ENCODE results near the gene TSHZ2. TPM values are rescaled to one million over a fixed set of nuclear protein-coding genes. Genes with fewer than 3 reads are reported as not detected.
"Not testable (repeated sequence)": the region's sequence is repeated elsewhere in the genome, so short reads cannot be mapped to it uniquely, and the experiment has no call there.

TSHZ2 gene
- polyA plus RNA-seq, 1 donor from 2014 or later = 4.6 TPM

DNA sequence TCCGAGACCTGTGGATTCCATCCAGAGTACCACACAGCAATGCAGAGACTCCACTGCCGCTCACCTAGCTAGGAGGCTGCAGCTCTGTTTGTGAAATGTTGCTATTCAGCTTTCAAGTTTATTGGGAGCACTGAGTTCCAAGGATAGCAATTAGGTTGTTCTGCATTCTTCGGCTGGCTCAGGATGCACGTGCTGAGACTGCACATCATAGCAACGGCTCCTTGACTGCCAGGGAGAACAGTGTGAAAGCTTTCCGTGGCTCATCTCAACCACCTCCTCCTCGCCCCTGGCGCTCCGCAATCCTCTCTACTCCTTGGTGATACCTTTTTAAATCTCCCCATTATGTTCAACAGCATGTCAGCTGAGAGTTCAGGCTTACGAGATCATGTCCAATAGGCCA lies 116.6 kb downstream of the TSHZ2 start:
- Histone ChIP-seq H3K36me3 (ENCODE audit: insufficient read depth, low read length) (no peaks in the 10 kb centered on the region), H3K27ac (ENCODE audit: low read length) (no peak overlapping the region), H3F3A (ENCODE audit: insufficient read depth, low read length, poor library complexity, severe bottlenecking) (no peaks in the 10 kb centered on the region), H3K27me3 (ENCODE audit: insufficient read depth, low read depth, low read length) (no peaks in the 10 kb centered on the region), H3K9me2 (ENCODE audit: insufficient read depth, low read length) (no peaks in the 10 kb centered on the region), H4K20me1 (ENCODE audit: insufficient read depth) (no peaks in the 10 kb centered on the region), H3K4me3 (ENCODE audit: low read length) (no peak overlapping the region), H3K9ac (ENCODE audit: low read length) (no peak overlapping the region), H3K9me3 (ENCODE audit: low read length) (no peaks in the 10 kb centered on the region), H2AFZ (ENCODE audit: low read depth, low read length) (no peak overlapping the region), H3K79me2 (replicated peaks; ENCODE audit: insufficient read depth, low read length) (no peaks in the 10 kb centered on the region), H3K4me2 (ENCODE audit: low read length) (no peak overlapping the region)
- no peak for TF ChIP-seq MXI1 (conservative IDR thresholded peaks at IDR 0.05; ENCODE audit: poor library complexity, severe bottlenecking)
- TF ChIP-seq, protein P1, sequence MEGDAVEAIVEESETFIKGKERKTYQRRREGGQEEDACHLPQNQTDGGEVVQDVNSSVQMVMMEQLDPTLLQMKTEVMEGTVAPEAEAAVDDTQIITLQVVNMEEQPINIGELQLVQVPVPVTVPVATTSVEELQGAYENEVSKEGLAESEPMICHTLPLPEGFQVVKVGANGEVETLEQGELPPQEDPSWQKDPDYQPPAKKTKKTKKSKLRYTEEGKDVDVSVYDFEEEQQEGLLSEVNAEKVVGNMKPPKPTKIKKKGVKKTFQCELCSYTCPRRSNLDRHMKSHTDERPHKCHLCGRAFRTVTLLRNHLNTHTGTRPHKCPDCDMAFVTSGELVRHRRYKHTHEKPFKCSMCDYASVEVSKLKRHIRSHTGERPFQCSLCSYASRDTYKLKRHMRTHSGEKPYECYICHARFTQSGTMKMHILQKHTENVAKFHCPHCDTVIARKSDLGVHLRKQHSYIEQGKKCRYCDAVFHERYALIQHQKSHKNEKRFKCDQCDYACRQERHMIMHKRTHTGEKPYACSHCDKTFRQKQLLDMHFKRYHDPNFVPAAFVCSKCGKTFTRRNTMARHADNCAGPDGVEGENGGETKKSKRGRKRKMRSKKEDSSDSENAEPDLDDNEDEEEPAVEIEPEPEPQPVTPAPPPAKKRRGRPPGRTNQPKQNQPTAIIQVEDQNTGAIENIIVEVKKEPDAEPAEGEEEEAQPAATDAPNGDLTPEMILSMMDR (IDR thresholded peaks at IDR 0.05; ENCODE audit: poor library complexity, severe bottlenecking) = no peak
- no peak for TF ChIP-seq RAD21 (conservative IDR thresholded peaks at IDR 0.05)
- TF ChIP-seq, protein P2, sequence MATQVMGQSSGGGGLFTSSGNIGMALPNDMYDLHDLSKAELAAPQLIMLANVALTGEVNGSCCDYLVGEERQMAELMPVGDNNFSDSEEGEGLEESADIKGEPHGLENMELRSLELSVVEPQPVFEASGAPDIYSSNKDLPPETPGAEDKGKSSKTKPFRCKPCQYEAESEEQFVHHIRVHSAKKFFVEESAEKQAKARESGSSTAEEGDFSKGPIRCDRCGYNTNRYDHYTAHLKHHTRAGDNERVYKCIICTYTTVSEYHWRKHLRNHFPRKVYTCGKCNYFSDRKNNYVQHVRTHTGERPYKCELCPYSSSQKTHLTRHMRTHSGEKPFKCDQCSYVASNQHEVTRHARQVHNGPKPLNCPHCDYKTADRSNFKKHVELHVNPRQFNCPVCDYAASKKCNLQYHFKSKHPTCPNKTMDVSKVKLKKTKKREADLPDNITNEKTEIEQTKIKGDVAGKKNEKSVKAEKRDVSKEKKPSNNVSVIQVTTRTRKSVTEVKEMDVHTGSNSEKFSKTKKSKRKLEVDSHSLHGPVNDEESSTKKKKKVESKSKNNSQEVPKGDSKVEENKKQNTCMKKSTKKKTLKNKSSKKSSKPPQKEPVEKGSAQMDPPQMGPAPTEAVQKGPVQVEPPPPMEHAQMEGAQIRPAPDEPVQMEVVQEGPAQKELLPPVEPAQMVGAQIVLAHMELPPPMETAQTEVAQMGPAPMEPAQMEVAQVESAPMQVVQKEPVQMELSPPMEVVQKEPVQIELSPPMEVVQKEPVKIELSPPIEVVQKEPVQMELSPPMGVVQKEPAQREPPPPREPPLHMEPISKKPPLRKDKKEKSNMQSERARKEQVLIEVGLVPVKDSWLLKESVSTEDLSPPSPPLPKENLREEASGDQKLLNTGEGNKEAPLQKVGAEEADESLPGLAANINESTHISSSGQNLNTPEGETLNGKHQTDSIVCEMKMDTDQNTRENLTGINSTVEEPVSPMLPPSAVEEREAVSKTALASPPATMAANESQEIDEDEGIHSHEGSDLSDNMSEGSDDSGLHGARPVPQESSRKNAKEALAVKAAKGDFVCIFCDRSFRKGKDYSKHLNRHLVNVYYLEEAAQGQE (IDR thresholded peaks at IDR 0.05; ENCODE audit: borderline replicate concordance) = no peak
- TF ChIP-seq EZH2 (IDR thresholded peaks at IDR 0.05; ENCODE audit: borderline replicate concordance, insufficient read depth, low read length, poor library complexity, severe bottlenecking) = no peak
- TF ChIP-seq POLR2AphosphoS5 (IDR thresholded peaks at IDR 0.05) = no peak
- no peak for TF ChIP-seq SMC3 (conservative IDR thresholded peaks at IDR 0.05; ENCODE audit: poor library complexity)
- TF ChIP-seq TAF1 (IDR thresholded peaks at IDR 0.05; ENCODE audit: low read depth) = no peak
- TF ChIP-seq EP300 (conservative IDR thresholded peaks at IDR 0.05; ENCODE audit: poor library complexity, severe bottlenecking) = no peak

DNA sequence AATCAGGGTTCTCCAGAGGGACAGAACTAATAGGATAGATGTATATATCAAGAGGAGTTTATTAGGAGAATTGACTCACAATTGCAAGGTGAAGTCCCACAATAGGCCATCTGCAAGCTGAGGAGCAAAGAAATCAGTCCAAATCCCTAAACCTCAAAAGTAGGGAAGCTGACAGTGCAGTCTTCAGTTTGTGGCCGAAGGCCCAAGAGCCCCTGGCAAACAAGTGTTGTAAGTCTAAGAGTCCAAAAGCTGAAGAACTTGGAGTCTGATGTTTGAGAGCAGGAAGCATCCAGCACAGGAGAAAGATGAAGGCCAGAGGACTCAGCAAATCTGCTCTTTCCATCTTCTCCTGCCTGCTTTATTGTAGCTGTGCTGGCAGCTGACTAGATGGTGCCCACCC lies 117.7 kb downstream of the TSHZ2 start:
- not testable (repeated sequence) for H3K79me2 ChIP-seq (replicated peaks; ENCODE audit: insufficient read depth, low read length); H3K9ac ChIP-seq (ENCODE audit: low read length); H3K9me3 ChIP-seq (ENCODE audit: low read length); H3K9me2 ChIP-seq (ENCODE audit: insufficient read depth, low read length); H4K20me1 ChIP-seq (ENCODE audit: insufficient read depth); H3F3A ChIP-seq (ENCODE audit: insufficient read depth, low read length, poor library complexity, severe bottlenecking); H3K36me3 ChIP-seq (ENCODE audit: insufficient read depth, low read length); H3K4me2 ChIP-seq (ENCODE audit: low read length); H3K27ac ChIP-seq (ENCODE audit: low read length); H2AFZ ChIP-seq (ENCODE audit: low read depth, low read length); H3K27me3 ChIP-seq (ENCODE audit: insufficient read depth, low read depth, low read length); H3K4me3 ChIP-seq (ENCODE audit: low read length)

DNA sequence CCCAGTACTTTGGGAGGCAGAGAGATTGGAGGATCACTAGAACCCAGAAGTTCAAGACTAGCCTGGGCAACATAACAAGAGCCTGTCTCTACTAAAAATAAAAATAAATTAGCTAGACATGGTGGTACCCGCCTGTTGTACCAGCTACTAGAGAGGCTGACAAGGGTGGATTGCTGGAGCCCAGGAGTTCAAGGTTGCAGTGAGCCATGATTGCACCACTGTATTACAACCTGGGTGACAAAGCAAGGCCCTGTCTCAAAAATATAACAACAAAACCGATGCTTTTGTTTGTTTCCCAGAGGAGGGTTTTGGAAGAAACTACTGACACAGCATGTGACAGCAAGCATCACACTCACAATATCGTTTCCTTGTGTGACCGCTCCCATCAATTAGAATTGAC lies 119.6 kb downstream of the TSHZ2 start:
- Histone ChIP-seq H3K9me2 (ENCODE audit: insufficient read depth, low read length) (no peaks in the 10 kb centered on the region), H3K79me2 (replicated peaks; ENCODE audit: insufficient read depth, low read length) (no peaks in the 10 kb centered on the region), H3K4me3 (ENCODE audit: low read length) (no peak overlapping the region), H3K9ac (ENCODE audit: low read length) (no peak overlapping the region), H3K27ac (ENCODE audit: low read length) (no peak overlapping the region), H3K9me3 (ENCODE audit: low read length) (no peaks in the 10 kb centered on the region), H3K36me3 (ENCODE audit: insufficient read depth, low read length) (no peaks in the 10 kb centered on the region), H3F3A (ENCODE audit: insufficient read depth, low read length, poor library complexity, severe bottlenecking) (no peaks in the 10 kb centered on the region), H3K27me3 (ENCODE audit: insufficient read depth, low read depth, low read length) (no peaks in the 10 kb centered on the region), H2AFZ (ENCODE audit: low read depth, low read length) (no peak overlapping the region), H4K20me1 (ENCODE audit: insufficient read depth) (no peaks in the 10 kb centered on the region), H3K4me2 (ENCODE audit: low read length) (no peak overlapping the region)
- TF ChIP-seq POLR2AphosphoS5 (IDR thresholded peaks at IDR 0.05) = no peak
- no peak for TF ChIP-seq SMC3 (conservative IDR thresholded peaks at IDR 0.05; ENCODE audit: poor library complexity)
- no peak for TF ChIP-seq TAF1 (IDR thresholded peaks at IDR 0.05; ENCODE audit: low read depth)
- TF ChIP-seq MXI1 (conservative IDR thresholded peaks at IDR 0.05; ENCODE audit: poor library complexity, severe bottlenecking) = no peak
